A549 treated with AZD9567 at 1 μM for 4 hours (cell line): ENCODE results near the gene ERO1A. TPM values are rescaled to one million over a fixed set of nuclear protein-coding genes. Genes with fewer than 3 reads are reported as not detected.

Experiments
- total RNA-seq: library from RNA; stranded (reverse); fragments of 200-300 nt; extraction: Qiagen RNA extraction; gene quantifications from 5 replicates; pipeline ENCODE4 v1.2.3, GENCODE V29; 2022; ENCODE audit not compliant: insufficient read depth

ERO1A gene, protein sequence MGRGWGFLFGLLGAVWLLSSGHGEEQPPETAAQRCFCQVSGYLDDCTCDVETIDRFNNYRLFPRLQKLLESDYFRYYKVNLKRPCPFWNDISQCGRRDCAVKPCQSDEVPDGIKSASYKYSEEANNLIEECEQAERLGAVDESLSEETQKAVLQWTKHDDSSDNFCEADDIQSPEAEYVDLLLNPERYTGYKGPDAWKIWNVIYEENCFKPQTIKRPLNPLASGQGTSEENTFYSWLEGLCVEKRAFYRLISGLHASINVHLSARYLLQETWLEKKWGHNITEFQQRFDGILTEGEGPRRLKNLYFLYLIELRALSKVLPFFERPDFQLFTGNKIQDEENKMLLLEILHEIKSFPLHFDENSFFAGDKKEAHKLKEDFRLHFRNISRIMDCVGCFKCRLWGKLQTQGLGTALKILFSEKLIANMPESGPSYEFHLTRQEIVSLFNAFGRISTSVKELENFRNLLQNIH
- total RNA-seq: 47.3 to 53.8 TPM (median 52.9 TPM) in 5 replicates

DNA sequence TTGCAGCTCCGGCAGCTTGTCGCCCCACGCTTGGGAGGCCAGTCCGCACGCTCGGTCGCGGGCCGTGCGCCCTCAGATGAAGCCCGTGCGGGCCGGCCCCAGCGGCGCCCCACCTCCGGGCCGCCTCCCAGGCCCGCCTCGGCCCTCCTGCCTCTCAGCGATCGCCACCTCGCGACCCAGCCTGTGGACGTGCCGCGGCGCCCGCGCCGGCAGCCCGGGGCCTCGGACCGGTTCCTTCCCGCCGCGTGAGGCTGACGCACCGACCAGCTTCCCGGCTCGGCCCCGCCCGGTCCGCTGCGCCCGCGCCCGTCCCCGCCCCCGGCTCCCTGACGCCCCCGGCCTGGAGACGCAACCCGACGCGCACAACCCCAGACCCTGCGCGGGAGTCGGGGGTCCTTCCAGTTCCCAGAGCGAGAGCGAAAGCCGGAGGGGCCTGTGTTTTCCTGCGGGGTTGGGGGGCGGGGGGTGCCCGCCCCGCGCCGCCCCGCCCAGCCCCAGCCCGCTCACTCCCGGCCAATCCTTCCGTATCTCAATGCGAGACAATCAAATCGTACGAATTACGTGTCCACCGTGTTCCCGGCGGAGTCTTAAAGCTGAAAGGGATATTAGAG, at the start of gene ERO1A:
TSS of gene ERO1A (minus strand) at position 78 of the 611 bp plus-strand sequence. CDS start at position 1, 77 bp downstream.

DNA sequence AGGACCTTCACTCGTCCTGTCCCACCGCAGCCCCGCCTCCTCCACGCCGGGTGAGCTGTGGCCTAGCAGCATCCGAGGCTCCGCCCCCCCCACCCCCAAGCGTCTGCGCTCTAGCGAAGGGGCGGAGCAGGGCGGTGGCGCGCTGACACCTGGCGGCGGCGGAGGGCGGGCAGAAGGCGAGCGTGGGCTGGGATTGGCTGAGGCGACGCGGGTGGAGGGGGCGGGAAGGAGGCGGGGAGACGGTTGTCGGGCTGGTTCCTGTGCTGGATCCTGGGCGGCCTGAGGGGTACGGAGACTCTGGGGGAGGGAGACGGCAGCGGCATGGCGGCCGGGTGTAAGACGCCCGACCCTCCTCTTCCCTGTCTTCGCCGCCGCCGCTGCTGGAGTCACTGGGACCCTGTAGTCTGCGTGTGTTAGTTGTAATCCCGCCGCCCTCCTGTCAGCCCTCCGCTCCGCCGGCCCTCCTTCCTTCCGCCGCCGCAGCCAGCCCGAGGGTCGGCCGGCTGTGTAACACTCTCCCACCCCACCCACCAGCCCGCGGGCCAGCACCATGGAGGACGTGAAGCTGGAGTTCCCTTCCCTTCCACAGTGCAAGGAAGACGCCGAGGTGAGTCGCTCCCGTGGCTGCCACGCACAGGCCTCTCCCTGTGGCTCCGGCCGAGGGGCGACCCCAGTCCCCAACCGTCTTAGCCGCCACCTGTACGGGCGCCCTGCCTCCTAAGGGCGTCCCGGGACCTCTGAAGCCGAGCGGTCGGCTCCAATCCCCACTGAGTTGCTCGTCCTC, 34.8 kb upstream of the ERO1A start, which contains the start of gene STYX:
TSS of gene STYX (plus strand) at position 242 of the 784 bp plus-strand sequence. CDS start at position 551, 309 bp downstream.

DNA sequence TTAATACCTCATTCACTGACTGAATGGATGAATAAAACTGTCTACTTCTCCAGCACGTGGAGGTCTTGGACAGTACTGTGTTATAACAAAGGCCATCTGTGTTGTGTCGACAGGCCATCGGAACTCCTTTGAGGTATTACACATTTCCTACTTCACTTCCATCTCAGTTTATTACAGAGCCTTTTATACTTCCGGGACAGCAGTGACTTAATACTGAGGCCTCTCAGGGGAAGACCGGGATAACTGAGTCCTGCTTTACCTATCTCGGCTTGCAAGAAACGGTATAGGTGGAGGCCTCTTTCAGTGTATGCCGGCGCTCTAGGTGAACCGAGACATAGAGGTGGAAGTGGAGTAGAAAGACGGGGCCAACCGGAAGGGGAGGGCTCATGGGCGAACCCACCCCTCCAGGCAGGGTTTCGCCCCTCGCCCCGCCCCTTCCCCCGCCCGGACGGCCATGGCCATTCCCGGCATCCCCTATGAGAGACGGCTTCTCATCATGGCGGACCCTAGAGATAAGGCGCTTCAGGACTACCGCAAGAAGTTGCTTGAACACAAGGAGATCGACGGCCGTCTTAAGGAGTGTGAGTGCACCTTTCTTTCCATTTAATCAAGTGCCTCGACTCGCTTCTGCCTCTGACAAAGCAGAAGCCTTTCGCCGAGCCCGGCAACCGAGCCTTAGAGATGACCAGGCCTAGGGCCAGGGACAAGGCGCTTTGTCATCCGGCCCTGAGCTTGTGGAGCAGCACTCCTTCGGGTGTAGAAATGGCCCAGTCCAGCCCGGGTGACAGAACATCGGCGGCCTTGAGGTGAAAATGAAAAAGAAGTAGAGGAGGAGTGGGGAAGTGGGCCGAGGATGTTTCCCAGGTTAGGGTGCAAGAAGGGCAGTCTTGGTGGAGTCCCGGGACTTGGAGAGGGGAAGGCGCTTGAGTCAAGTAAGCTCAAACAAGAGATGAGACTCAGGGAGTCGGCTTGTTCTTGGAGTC, 11.7 kb upstream of the ERO1A start, which contains the start of gene PSMC6:
TSS of gene PSMC6 (plus strand) at position 477 of the 983 bp plus-strand sequence. CDS start at position 497, 20 bp downstream.

Other genes with a start within 250 kb of the ERO1A start
- gene TXNDC16, start 143.1 kb downstream of the ERO1A start, total RNA-seq: 0.78 to 1.8 TPM (median 1.3 TPM) in 5 replicates
- gene GPR137C, start 142.7 kb downstream of the ERO1A start, total RNA-seq: 0.08 to 0.18 TPM (median 0.17 TPM) in 4 of 5 replicates, not detected in the other
- 79.1 to 100 TPM (median 87.4 TPM) in 5 replicates for gene PSMC6, start 11.6 kb upstream of the ERO1A start, total RNA-seq
- 5.1 to 7.1 TPM (median 6.3 TPM) in 5 replicates for gene STYX, start 34.6 kb upstream of the ERO1A start, total RNA-seq
- gene GNPNAT1, start 96.0 kb upstream of the ERO1A start, total RNA-seq: 45.7 to 53.9 TPM (median 48.3 TPM) in 5 replicates